ENCODE results near the gene JAG2.

JAG2 gene

DNA sequence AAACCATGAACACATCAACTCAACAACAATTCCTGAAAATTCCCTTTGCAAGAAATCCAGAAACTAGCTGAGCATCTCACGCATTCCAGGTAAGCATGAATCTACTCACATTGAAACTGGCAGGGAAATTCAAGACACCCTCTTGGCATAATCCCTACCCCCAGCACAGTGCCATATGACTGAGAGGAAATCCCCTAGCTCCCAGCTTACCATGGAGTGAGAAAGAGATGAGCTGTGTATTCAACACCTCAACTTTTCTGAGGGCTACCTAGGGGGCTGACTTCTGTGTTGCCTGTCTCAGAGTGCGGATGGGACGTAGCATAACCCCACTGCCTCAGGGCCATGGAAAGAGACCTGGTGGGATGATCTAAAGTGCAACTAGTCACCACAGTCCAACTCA, 65.7 kb downstream of the JAG2 start:
- Histone ChIP-seq H3K27ac (replicated peaks) (no peak overlapping the region), H3K4me3 (replicated peaks; ENCODE audit: insufficient read depth, low read length) (no peak overlapping the region), H3K27me3 (ENCODE audit: insufficient read depth, poor library complexity, severe bottlenecking) (peaks cover 9% of the 10 kb centered on the region)
- no peak for DNase-seq (ENCODE audit: low read depth in 1 of 2, low spot score in 1 of 2)
- TF ChIP-seq GABPA (IDR thresholded peaks at IDR 0.05; ENCODE audit: low read depth) (no peak), POLR2AphosphoS5 (IDR thresholded peaks at IDR 0.05; ENCODE audit: low read depth) (no peak), SPI1 (IDR thresholded peaks at IDR 0.05; ENCODE audit: borderline replicate concordance, low read depth) (no peak)
- TF ChIP-seq, protein P1, sequence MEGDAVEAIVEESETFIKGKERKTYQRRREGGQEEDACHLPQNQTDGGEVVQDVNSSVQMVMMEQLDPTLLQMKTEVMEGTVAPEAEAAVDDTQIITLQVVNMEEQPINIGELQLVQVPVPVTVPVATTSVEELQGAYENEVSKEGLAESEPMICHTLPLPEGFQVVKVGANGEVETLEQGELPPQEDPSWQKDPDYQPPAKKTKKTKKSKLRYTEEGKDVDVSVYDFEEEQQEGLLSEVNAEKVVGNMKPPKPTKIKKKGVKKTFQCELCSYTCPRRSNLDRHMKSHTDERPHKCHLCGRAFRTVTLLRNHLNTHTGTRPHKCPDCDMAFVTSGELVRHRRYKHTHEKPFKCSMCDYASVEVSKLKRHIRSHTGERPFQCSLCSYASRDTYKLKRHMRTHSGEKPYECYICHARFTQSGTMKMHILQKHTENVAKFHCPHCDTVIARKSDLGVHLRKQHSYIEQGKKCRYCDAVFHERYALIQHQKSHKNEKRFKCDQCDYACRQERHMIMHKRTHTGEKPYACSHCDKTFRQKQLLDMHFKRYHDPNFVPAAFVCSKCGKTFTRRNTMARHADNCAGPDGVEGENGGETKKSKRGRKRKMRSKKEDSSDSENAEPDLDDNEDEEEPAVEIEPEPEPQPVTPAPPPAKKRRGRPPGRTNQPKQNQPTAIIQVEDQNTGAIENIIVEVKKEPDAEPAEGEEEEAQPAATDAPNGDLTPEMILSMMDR (IDR thresholded peaks at IDR 0.05; ENCODE audit: insufficient read depth, low read length) = no peak
- TF ChIP-seq, protein P2, sequence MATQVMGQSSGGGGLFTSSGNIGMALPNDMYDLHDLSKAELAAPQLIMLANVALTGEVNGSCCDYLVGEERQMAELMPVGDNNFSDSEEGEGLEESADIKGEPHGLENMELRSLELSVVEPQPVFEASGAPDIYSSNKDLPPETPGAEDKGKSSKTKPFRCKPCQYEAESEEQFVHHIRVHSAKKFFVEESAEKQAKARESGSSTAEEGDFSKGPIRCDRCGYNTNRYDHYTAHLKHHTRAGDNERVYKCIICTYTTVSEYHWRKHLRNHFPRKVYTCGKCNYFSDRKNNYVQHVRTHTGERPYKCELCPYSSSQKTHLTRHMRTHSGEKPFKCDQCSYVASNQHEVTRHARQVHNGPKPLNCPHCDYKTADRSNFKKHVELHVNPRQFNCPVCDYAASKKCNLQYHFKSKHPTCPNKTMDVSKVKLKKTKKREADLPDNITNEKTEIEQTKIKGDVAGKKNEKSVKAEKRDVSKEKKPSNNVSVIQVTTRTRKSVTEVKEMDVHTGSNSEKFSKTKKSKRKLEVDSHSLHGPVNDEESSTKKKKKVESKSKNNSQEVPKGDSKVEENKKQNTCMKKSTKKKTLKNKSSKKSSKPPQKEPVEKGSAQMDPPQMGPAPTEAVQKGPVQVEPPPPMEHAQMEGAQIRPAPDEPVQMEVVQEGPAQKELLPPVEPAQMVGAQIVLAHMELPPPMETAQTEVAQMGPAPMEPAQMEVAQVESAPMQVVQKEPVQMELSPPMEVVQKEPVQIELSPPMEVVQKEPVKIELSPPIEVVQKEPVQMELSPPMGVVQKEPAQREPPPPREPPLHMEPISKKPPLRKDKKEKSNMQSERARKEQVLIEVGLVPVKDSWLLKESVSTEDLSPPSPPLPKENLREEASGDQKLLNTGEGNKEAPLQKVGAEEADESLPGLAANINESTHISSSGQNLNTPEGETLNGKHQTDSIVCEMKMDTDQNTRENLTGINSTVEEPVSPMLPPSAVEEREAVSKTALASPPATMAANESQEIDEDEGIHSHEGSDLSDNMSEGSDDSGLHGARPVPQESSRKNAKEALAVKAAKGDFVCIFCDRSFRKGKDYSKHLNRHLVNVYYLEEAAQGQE (IDR thresholded peaks at IDR 0.05; ENCODE audit: insufficient replicate concordance, low read depth) = no peak

DNA sequence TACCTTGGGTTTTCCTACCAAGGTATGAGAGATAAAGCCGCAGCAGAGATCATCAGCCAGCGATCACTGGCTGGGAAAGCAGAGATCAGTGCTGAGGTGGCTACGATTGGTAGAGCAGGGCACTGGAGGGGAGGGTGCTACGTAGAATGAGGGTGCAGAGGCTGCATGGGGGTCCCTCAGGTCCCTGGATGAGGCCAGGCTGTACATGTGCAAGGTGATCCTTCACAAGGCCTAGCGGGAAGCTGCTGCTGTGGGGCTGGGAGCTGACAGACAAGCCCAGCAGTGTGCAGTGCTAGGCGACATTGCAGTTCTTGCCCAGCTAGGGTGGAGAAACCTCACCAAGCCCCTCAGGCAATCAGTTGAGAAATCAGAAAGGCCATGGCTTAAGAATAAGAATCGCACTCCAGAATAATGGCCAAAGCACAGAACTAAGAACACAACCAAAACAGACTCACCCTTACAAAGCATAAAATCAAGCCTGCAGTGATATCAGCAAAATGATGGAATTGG, 66.2 kb downstream of the JAG2 start:
- H3K27ac ChIP-seq (replicated peaks) = no peak overlapping the region
- DNase-seq (ENCODE audit: low read depth in 1 of 2, low spot score in 1 of 2) = no peak
- peaks cover 8% of the 10 kb centered on the region for H3K27me3 ChIP-seq (ENCODE audit: insufficient read depth, poor library complexity, severe bottlenecking)
- TF ChIP-seq SPI1 (IDR thresholded peaks at IDR 0.05; ENCODE audit: borderline replicate concordance, low read depth) = no peak
- no peak for TF ChIP-seq GABPA (IDR thresholded peaks at IDR 0.05; ENCODE audit: low read depth)
- TF ChIP-seq, protein P2 (IDR thresholded peaks at IDR 0.05; ENCODE audit: insufficient replicate concordance, low read depth) = no peak
- TF ChIP-seq POLR2AphosphoS5 (IDR thresholded peaks at IDR 0.05; ENCODE audit: low read depth) = no peak
- TF ChIP-seq, protein P1 (IDR thresholded peaks at IDR 0.05; ENCODE audit: insufficient read depth, low read length) = no peak
- H3K4me3 ChIP-seq (replicated peaks; ENCODE audit: insufficient read depth, low read length) = no peak overlapping the region

DNA sequence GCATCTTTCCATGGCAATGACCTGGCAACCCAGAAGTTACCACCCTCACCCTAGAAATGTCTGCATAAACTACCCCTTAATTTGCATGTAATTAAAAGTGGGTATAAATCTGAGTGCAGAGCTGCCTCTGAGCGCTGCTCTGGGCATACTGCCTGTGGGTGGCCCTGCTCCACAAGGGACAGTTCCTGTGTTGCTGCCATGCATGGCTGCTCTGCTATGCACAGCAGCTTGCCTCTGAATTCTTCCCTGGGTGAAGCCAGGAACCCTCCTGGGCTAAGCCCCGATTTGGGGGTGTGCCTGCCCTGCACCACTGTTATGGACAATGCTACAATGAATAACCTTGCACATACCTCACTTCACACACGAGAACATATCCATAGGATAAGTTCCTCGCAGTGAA, 67.7 kb downstream of the JAG2 start:
- TF ChIP-seq, protein P2 (IDR thresholded peaks at IDR 0.05; ENCODE audit: insufficient replicate concordance, low read depth) = no peak
- no peak for TF ChIP-seq GABPA (IDR thresholded peaks at IDR 0.05; ENCODE audit: low read depth)
- no peak for TF ChIP-seq POLR2AphosphoS5 (IDR thresholded peaks at IDR 0.05; ENCODE audit: low read depth)
- TF ChIP-seq, protein P1 (IDR thresholded peaks at IDR 0.05; ENCODE audit: insufficient read depth, low read length) = no peak
- no peak for TF ChIP-seq SPI1 (IDR thresholded peaks at IDR 0.05; ENCODE audit: borderline replicate concordance, low read depth)
- peaks cover 4% of the 10 kb centered on the region for H3K27me3 ChIP-seq (ENCODE audit: insufficient read depth, poor library complexity, severe bottlenecking)
- no peak overlapping the region for H3K4me3 ChIP-seq (replicated peaks; ENCODE audit: insufficient read depth, low read length)
- DNase-seq (ENCODE audit: low read depth in 1 of 2, low spot score in 1 of 2) = no peak
- H3K27ac ChIP-seq (replicated peaks) = no peak overlapping the region

Data from HL-60 (cell line).